Stimulated activated memory B cell treated with anti-CD40 and anti-IgM and Interleukin-4, amounts not matched to agents 10 μg/mL and 1 μg/mL and 100 μg/mL, for 72 hours (primary cell): ENCODE results near the gene ANKRD9.

Source experiments
- ATAC-seq: fragments of 150-1000 bp; cut with Tn5 transposase; 2 replicates; pipeline ENCODE4 v1.10.0; 2021
- H3K27ac Mint-ChIP-seq: one replicate; pipeline ENCODE4 v1.8.0; 2022; ENCODE audit warnings: mild to moderate bottlenecking, mixed read lengths
- H3K27me3 Mint-ChIP-seq: one replicate; pipeline ENCODE4 v1.8.0; 2022; ENCODE audit warnings: mixed read lengths
- H3K36me3 Mint-ChIP-seq: one replicate; pipeline ENCODE4 v1.8.0; 2022; ENCODE audit warnings: mixed read lengths
- H3K4me1 Mint-ChIP-seq: one replicate; pipeline ENCODE4 v1.8.0; 2022; ENCODE audit warnings: mixed read lengths
- H3K4me3 Mint-ChIP-seq: one replicate; pipeline ENCODE4 v1.8.0; 2022; ENCODE audit warnings: mild to moderate bottlenecking, moderate library complexity, mixed read lengths
- H3K9me3 Mint-ChIP-seq: one replicate; pipeline ENCODE4 v1.8.0; 2022; ENCODE audit warnings: mixed read lengths

ANKRD9 gene

GRCh38 chr14:102485693-102486512 lies 23.7 kb downstream of the ANKRD9 start:
- no peaks in the 10 kb centered on the region for H3K4me1 Mint-ChIP-seq
- H3K9me3 Mint-ChIP-seq: peaks cover 8% of the 10 kb centered on the region
- no peak overlapping the region for H3K4me3 Mint-ChIP-seq
- H3K27me3 Mint-ChIP-seq: no peaks in the 10 kb centered on the region
- H3K27ac Mint-ChIP-seq: no peak overlapping the region
- no peak for ATAC-seq
- peaks cover 34% of the 10 kb centered on the region for H3K36me3 Mint-ChIP-seq

DNA sequence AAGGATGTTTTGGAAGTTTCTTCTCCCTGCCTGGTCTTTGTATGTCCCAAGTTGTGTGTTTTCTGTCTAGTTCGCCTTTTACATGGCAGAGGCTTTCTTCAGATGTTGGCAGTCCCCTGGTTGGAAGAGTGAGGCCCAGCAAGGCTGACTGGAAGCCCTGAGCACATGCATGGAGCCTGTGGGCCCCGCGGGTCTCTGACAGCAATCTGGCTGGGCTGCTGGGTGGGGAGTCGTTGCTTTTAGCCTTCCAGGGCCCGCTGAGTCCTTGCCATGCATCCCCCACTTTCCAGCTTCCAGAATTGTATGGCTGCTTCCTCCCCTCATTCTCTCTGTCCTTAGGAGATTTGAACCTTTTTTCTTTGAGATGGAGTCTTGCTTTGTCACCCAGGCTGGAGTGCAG lies 25.3 kb downstream of the ANKRD9 start:
- no peaks in the 10 kb centered on the region for H3K27me3 Mint-ChIP-seq
- no peak overlapping the region for H3K27ac Mint-ChIP-seq
- no peak overlapping the region for H3K4me3 Mint-ChIP-seq
- H3K9me3 Mint-ChIP-seq: peaks cover 8% of the 10 kb centered on the region
- peaks cover 34% of the 10 kb centered on the region for H3K36me3 Mint-ChIP-seq
- H3K4me1 Mint-ChIP-seq: no peaks in the 10 kb centered on the region
- no peak for ATAC-seq

GRCh38 chr14:102481791-102482238 lies 27.8 kb downstream of the ANKRD9 start:
- Mint-ChIP-seq H3K4me3 (no peak overlapping the region), H3K4me1 (no peaks in the 10 kb centered on the region), H3K36me3 (peaks cover 32% of the 10 kb centered on the region), H3K27me3 (no peaks in the 10 kb centered on the region), H3K27ac (no peak overlapping the region), H3K9me3 (peaks cover 8% of the 10 kb centered on the region)
- ATAC-seq: no peak

DNA sequence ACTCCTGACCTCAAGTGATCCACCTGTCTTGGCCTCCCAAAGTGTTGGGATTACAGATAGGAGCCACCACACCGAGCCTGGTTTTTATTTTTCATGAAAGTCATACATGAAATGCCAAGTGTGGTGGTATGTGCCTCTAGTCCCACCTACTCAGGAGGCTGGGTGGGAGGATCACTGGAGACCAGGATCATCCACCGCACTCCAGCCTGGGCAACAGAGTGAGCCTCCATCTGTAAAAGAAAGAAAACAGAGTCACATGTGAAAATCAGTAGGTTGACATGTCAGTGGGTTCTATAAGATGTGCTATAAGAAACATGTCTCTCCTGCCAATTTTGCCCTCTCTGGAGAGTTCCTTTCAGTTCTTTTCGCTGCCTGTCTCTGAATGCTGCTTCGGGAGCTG lies 28.2 kb downstream of the ANKRD9 start:
- no peak overlapping the region for H3K27ac Mint-ChIP-seq
- peaks cover 8% of the 10 kb centered on the region for H3K9me3 Mint-ChIP-seq
- no peak overlapping the region for H3K4me3 Mint-ChIP-seq
- H3K27me3 Mint-ChIP-seq: no peaks in the 10 kb centered on the region
- no peaks in the 10 kb centered on the region for H3K4me1 Mint-ChIP-seq
- H3K36me3 Mint-ChIP-seq: peaks cover 27% of the 10 kb centered on the region
- no peak for ATAC-seq

DNA sequence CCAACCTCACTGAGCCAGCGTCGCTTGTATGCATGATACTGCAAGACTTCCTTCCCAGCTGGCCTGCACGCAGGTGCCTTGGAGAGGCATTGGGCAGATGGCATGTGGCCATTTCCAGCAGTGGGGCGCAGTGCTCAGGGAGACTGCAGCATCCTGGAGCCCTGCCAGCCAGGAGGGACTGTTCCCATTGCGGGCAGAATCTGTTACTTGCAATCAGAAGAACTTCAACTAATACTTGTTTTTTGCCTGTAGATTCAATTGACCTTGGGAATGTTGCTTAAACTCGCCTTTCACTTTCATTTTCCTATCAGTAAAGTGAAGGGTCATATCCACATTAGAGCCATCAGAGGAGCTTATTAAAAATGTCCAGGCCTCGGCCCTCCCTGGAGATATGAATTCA lies 29.8 kb downstream of the ANKRD9 start:
- H3K36me3 Mint-ChIP-seq: peaks cover 26% of the 10 kb centered on the region
- H3K27ac Mint-ChIP-seq: no peak overlapping the region
- ATAC-seq: no peak
- peaks cover 8% of the 10 kb centered on the region for H3K9me3 Mint-ChIP-seq
- H3K4me1 Mint-ChIP-seq: no peaks in the 10 kb centered on the region
- no peaks in the 10 kb centered on the region for H3K27me3 Mint-ChIP-seq
- H3K4me3 Mint-ChIP-seq: no peak overlapping the region

GRCh38 chr14:102479107-102479506 lies 30.5 kb downstream of the ANKRD9 start:
- Mint-ChIP-seq H3K27ac (no peak overlapping the region), H3K4me1 (no peaks in the 10 kb centered on the region), H3K27me3 (no peaks in the 10 kb centered on the region), H3K9me3 (peaks cover 8% of the 10 kb centered on the region), H3K36me3 (peaks cover 20% of the 10 kb centered on the region), H3K4me3 (no peak overlapping the region)
- ATAC-seq: no peak

DNA sequence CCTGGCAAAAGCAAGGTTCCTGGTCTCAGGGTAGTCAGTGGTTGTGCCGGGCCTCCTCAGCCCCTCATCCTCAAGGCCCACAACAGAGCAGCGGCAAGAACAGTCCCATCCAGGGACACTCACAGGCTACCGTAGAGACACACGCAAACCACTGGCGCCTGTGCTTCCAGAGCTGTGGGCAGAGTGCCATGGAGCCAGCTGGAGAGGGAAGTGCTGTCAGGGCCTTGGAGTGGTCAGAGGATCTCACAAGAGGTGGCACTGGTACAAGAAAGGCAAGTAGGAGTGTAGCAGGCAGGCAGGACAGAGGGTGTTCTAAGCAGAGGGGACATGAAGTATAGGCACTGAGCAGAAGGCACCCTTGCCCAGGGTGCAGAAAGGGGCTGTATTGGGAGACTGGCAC lies 34.6 kb downstream of the ANKRD9 start:
- no peaks in the 10 kb centered on the region for H3K27me3 Mint-ChIP-seq
- H3K9me3 Mint-ChIP-seq: no peaks in the 10 kb centered on the region
- H3K4me1 Mint-ChIP-seq: no peaks in the 10 kb centered on the region
- peaks cover 21% of the 10 kb centered on the region for H3K36me3 Mint-ChIP-seq
- ATAC-seq: no peak
- H3K4me3 Mint-ChIP-seq: no peak overlapping the region
- no peak overlapping the region for H3K27ac Mint-ChIP-seq

DNA sequence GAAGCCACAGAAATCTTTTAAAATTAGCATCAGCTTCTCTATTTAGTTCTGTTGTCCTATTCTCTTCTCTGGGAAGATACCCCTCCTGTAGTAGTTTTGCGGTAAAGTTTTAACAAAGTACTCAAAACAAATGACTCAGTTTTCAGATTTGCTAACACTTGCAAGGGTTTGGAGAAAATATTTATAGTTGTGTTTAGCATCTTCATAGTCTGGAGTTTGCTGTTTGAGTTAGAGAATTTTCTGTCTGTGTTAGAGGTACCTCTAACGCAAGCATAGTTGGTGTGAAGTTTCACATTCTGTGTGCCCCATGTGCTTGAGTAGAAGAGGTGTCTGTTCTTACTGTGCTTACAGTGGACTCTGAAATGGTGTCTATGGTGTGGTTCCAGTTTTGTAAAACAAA lies 36.0 kb downstream of the ANKRD9 start:
- Mint-ChIP-seq H3K36me3 (peaks cover 35% of the 10 kb centered on the region), H3K27ac (no peak overlapping the region), H3K4me3 (no peak overlapping the region), H3K27me3 (no peaks in the 10 kb centered on the region), H3K4me1 (no peaks in the 10 kb centered on the region), H3K9me3 (no peaks in the 10 kb centered on the region)
- ATAC-seq: no peak

- H3K27ac Mint-ChIP-seq: no peak overlapping the region
- H3K4me3 Mint-ChIP-seq: no peak overlapping the region
- no peaks in the 10 kb centered on the region for H3K27me3 Mint-ChIP-seq
- H3K4me1 Mint-ChIP-seq: no peaks in the 10 kb centered on the region
- H3K9me3 Mint-ChIP-seq: no peaks in the 10 kb centered on the region
- ATAC-seq: no peak
- H3K36me3 Mint-ChIP-seq: peaks cover 43% of the 10 kb centered on the region
Measured at GRCh38 chr14:102472791-102473150, 36.8 kb downstream of the ANKRD9 start.

- no peak overlapping the region for H3K27ac Mint-ChIP-seq
- ATAC-seq: no peak
- H3K4me3 Mint-ChIP-seq: no peak overlapping the region
- no peaks in the 10 kb centered on the region for H3K27me3 Mint-ChIP-seq
- no peaks in the 10 kb centered on the region for H3K9me3 Mint-ChIP-seq
- H3K4me1 Mint-ChIP-seq: no peaks in the 10 kb centered on the region
- H3K36me3 Mint-ChIP-seq: peaks cover 46% of the 10 kb centered on the region
Measured at GRCh38 chr14:102471921-102472790, 37.4 kb downstream of the ANKRD9 start.

DNA sequence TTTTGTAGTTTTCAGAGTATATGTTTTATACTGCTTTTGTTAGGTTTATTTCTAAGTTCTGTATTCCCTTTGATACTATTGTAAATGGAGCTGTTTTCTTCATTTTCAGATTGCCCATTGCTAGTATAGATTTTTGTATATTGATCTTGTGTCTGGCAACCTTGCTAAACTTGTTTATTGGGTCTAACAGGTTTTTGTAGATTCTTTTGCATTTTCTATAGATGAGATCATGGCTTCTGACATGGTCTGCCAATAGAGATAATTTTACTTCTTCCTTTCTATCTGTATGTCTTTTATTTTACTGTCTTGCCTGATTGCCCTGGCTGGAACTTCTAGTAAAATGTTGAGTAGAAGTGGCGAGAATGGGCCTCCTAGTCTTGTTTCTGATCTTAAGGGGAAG lies 40.3 kb downstream of the ANKRD9 start:
- Mint-ChIP-seq H3K4me3 (no peak overlapping the region), H3K36me3 (peaks cover 64% of the 10 kb centered on the region), H3K4me1 (no peaks in the 10 kb centered on the region), H3K27ac (no peak overlapping the region), H3K27me3 (no peaks in the 10 kb centered on the region), H3K9me3 (no peaks in the 10 kb centered on the region)
- ATAC-seq: no peak

- Mint-ChIP-seq H3K4me3 (no peak overlapping the region), H3K27me3 (no peaks in the 10 kb centered on the region), H3K4me1 (no peaks in the 10 kb centered on the region), H3K9me3 (no peaks in the 10 kb centered on the region), H3K36me3 (peaks cover 54% of the 10 kb centered on the region), H3K27ac (no peak overlapping the region)
- no peak for ATAC-seq
Measured at GRCh38 chr14:102464846-102465341, 44.7 kb downstream of the ANKRD9 start.

- no peak for ATAC-seq
- Mint-ChIP-seq H3K4me1 (no peaks in the 10 kb centered on the region), H3K27me3 (no peaks in the 10 kb centered on the region), H3K9me3 (no peaks in the 10 kb centered on the region), H3K27ac (no peak overlapping the region), H3K4me3 (no peak overlapping the region), H3K36me3 (peaks cover 51% of the 10 kb centered on the region)
Measured at GRCh38 chr14:102464006-102464405, 45.6 kb downstream of the ANKRD9 start.

GRCh38 chr14:102462391-102462790 lies 47.2 kb downstream of the ANKRD9 start:
- Mint-ChIP-seq H3K27me3 (no peaks in the 10 kb centered on the region), H3K9me3 (no peaks in the 10 kb centered on the region), H3K27ac (no peak overlapping the region), H3K36me3 (peaks cover 46% of the 10 kb centered on the region), H3K4me1 (no peaks in the 10 kb centered on the region), H3K4me3 (no peak overlapping the region)
- no peak for ATAC-seq

DNA sequence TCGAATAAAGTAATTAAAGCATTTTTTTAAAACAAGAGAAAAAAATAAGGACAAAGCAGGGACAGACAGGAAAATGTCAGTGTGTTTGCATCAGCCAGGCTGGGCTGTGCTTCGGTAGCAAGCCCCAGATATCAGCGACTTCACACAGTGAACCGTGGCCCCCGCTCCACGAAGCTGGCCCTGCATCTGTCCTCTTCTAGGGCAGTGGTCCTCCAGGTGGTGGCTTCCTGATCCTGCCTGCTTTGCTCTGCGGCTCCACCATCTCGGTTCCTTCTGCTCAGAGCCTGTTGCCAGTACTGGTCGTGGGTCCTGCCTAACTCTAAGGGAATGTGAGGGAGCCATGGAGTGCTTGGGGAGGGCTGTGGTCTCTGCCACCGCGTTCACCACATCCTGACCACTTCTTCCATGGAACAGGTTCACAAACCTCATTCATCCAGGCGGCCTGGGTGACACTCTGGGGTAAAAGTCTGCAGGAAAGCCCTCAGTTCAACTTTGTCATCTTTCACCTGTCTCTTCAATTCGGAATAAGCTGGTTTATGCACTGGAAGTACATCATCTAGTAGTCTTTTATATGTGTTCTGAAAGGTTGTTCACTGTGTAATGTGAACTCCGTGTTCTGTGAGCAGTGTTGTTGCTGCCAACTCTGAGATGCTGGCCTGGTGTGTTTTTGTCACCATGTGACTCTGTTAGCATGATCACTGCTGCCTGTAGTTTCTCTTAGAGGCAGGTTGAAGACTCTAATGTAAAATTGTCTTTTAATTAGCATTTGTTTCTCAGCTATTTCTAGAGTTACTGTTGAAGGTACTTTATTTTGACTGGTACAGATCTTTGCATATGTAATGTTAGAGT lies 47.9 kb downstream of the ANKRD9 start:
- Mint-ChIP-seq H3K9me3 (no peaks in the 10 kb centered on the region), H3K27ac (no peak overlapping the region)

More for the DNA sequence above, 47.9 kb downstream of the ANKRD9 start:
- Mint-ChIP-seq H3K4me1 (no peaks in the 10 kb centered on the region), H3K36me3 (peaks cover 43% of the 10 kb centered on the region), H3K4me3 (no peak overlapping the region), H3K27me3 (no peaks in the 10 kb centered on the region)
- no peak for ATAC-seq
